ENCODE measurements around the gene INAFM2. TPM values are rescaled to one million over a fixed set of nuclear protein-coding genes. Genes with fewer than 3 reads are reported as not detected.
A peak's percentile ranks its signal among the peaks of the same experiment; 100 is the strongest.

The INAFM2 gene
- total RNA-seq = 10 to 100 TPM; 59.4 to 70.0 TPM
- 10 to 100 TPM; 26.0 to 53.6 TPM for polyA plus RNA-seq
- long read RNA-seq, donor 1, transcript INAFM2-202 (1 exons, 3,052 nt) = major isoform, 27 of 28 reads
- long read RNA-seq, donor 1, partial matches to known transcripts = 0 of 28 reads
- long read RNA-seq, donor 1, other reads (novel, unspliced or antisense) = 0 of 28 reads
- long read RNA-seq, donor 2, transcript INAFM2-202 (1 exons, 3,052 nt) = major isoform, 81 of 81 reads
- long read RNA-seq, donor 2, partial matches to known transcripts = 0 of 81 reads
- long read RNA-seq, donor 2, other reads (novel, unspliced or antisense) = 0 of 81 reads

DNA sequence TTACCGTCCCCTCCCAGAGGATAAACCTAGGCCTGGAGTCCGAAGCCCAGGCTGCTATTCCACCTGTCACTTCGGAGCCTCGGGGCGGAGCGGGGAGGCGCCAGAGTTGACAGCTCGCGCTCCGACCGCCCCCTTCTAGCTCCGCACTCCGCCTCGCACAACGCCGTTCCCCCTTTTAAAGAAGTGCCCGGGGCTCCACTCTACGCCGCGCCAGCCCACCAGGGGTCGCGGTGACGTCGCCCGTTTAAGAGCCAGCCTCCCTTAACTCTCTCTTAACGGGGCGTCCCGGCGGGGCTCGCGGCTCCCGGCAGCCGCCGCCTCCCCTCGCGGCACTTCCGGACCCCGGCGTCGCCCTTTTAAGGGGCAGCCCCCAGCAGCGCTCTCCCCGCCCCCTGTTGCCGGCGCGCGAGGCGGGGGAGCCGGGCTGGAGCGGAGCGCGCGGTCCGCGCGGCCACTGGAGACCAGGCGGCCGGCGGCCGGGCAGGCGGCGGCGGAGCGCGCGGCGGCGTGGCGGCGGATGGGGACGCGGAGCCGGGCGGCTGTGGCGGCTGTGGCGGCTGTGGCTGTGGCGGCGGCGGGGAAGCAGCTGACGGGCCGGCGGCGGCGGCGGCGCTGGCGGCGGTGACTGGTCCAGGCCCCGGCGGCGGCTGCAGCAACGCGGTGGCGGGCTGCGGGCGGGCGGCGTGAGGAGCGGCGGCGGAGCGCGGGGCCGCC lies at the start of gene INAFM2:
TSS of gene INAFM2 (plus strand) at position 454 of the 714 bp plus-strand sequence. CDS start 364 bp downstream, outside the sequence.
- no peaks in the 10 kb centered on the region for H3K9me3 ChIP-seq (ENCODE audit: control insufficient read depth, low read length)
- peak within 1 kb of the TSS; percentile 91 to 95 for H3K27ac ChIP-seq (ENCODE audit: low read depth in 1 of 2, low read length in 2 of 2)
- no peaks in the 10 kb centered on the region for H3K36me3 ChIP-seq (ENCODE audit: control insufficient read depth in 1 of 2, insufficient read depth in 2 of 2, low read length in 1 of 2)
- 0% methylated on average over 50 to 103 of the region's 103 CpGs for WGBS, 2 donors
- peak; percentile 92 for ATAC-seq (ENCODE audit: low FRiP score)
- peaks cover 0 to 5% of the 10 kb centered on the region in 2 donors for H3K4me1 ChIP-seq (ENCODE audit: control insufficient read depth in 1 of 2, insufficient read depth in 2 of 2, low read length in 2 of 2)
- H3K27me3 ChIP-seq (ENCODE audit: control insufficient read depth in 1 of 2, insufficient read depth in 2 of 2, low read length in 1 of 2) = no peaks in the 10 kb centered on the region
- peak; percentile 96 to 97 for DNase-seq
- intact Hi-C loops (cut with DNase I) = loop anchor here (2.0 to 5.0 kb wide), 4 partner anchors 15 to 99 kb away; partner anchors contain the start of gene CCDC9B (in 1 of the 2)
- H3K4me3 ChIP-seq (ENCODE audit: low read length in 2 of 2) = peak within 1 kb of the TSS; percentile 96 to 97

DNA sequence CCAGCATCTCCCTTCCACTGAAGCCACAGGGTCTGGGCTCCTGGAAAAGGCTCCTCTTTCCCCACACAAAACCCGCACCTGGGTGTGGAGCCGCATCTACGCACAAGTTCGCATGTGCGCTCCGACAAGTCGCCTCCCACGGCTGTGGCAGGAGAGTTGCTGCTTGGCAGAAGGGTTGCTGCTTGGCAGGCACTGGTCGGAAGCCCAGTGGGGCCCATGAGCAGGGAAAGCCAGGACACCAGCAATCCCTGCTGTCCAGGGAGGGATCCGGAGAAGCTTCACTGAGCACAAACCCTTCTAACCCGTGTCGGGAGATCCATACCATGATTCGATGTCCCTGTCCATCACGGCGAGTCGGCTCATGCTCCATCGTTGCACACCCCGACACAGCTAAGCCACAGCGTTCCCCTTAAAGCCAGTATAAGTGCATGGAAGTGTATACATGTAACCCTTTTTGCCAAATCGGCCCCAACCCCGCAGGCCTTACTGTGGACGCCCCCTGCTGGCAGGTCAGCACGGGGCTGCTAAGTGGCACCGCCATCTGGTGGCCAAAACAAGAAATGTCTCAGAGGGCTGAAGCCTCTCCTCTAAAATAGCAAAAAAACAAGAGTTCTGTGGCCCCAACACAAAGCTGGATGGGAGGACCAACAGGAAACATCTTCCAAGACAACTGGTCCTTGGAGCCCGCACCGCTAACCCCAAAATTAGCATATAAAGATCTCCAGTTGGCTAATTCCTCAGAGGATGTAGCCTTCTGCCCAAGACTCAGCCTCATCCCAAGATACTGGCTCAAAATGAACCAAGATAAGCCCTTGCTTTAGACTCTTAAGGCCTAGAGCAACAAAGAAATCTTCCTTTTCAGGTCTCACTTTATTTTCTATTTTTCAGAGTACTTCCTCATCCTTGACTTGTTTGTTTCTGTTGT lies 48.9 kb upstream of the INAFM2 start:
- 58 to 62% methylated on average over 26 of the region's 26 CpGs for WGBS, 2 donors
- ATAC-seq (ENCODE audit: low FRiP score) (peak; percentile 78), DNase-seq (peak; percentile 88 to 92)
- intact Hi-C loops (cut with DNase I) = loop anchor here (1.0 to 5.0 kb wide), 7 partner anchors 35 to 230 kb away; partner anchors contain the start of genes CCDC9B (in 1 of the 2) and PAK6 (in 1 of the 2)
- H3K27ac ChIP-seq (ENCODE audit: low read depth in 1 of 2, low read length in 2 of 2) = no peak overlapping the region
- H3K36me3 ChIP-seq (ENCODE audit: control insufficient read depth in 1 of 2, insufficient read depth in 2 of 2, low read length in 1 of 2) = no peaks in the 10 kb centered on the region
- no peaks in the 10 kb centered on the region for H3K27me3 ChIP-seq (ENCODE audit: control insufficient read depth in 1 of 2, insufficient read depth in 2 of 2, low read length in 1 of 2)
- no peak overlapping the region for H3K4me3 ChIP-seq (ENCODE audit: low read length in 2 of 2)
- no peaks in the 10 kb centered on the region for H3K9me3 ChIP-seq (ENCODE audit: control insufficient read depth, low read length)
- no peaks in the 10 kb centered on the region for H3K4me1 ChIP-seq (ENCODE audit: control insufficient read depth in 1 of 2, insufficient read depth in 2 of 2, low read length in 2 of 2)

DNA sequence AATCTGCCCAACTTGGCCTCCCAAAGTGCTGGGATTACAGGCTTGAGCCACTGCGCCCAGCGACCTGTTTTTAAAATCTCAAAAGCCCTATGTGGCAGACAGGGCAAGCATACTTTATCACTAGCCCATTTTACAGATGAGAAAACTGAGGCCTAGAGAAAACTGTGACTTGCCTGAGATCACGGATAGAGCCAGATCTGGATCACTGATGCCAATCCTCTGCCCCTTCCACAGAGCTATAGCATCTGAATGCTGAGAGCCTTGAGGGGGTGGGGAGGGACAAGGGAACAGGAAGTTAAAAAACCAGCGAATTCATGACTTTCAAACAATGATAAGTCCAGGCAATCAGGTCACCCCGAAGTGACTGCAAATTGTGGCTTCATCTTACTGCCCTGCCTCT lies 48.0 kb upstream of the INAFM2 start:
- H3K36me3 ChIP-seq (ENCODE audit: control insufficient read depth in 1 of 2, insufficient read depth in 2 of 2, low read length in 1 of 2) = no peaks in the 10 kb centered on the region
- DNase-seq = no peak
- H3K27me3 ChIP-seq (ENCODE audit: control insufficient read depth in 1 of 2, insufficient read depth in 2 of 2, low read length in 1 of 2) = no peaks in the 10 kb centered on the region
- no peaks in the 10 kb centered on the region for H3K4me1 ChIP-seq (ENCODE audit: control insufficient read depth in 1 of 2, insufficient read depth in 2 of 2, low read length in 2 of 2)
- intact Hi-C loops (cut with DNase I) = loop anchor here (2.0 to 5.0 kb wide), 5 partner anchors 59 to 231 kb away; partner anchors contain the start of gene CCDC9B (in 1 of the 2)
- WGBS, 2 donors = 82 to 83% methylated on average over 5 of the region's 5 CpGs
- H3K4me3 ChIP-seq (ENCODE audit: low read length in 2 of 2) = no peak overlapping the region
- no peak for ATAC-seq (ENCODE audit: low FRiP score)
- no peak overlapping the region for H3K27ac ChIP-seq (ENCODE audit: low read depth in 1 of 2, low read length in 2 of 2)
- no peaks in the 10 kb centered on the region for H3K9me3 ChIP-seq (ENCODE audit: control insufficient read depth, low read length)

DNA sequence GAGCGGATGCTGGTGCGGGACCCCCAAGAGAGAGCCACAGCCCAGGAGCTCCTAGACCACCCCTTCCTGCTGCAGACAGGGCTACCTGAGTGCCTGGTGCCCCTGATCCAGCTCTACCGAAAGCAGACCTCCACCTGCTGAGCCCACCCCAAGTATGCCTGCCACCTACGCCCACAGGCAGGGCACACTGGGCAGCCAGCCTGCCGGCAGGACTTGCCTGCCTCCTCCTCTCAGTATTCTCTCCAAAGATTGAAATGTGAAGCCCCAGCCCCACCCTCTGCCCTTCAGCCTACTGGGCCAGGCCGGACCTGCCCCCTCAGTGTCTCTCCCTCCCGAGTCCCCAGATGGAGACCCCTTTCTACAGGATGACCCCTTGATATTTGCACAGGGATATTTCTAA lies 47.5 kb upstream of the INAFM2 start:
- Histone ChIP-seq H3K4me3 (ENCODE audit: low read length in 2 of 2) (no peak overlapping the region), H3K27me3 (ENCODE audit: control insufficient read depth in 1 of 2, insufficient read depth in 2 of 2, low read length in 1 of 2) (no peaks in the 10 kb centered on the region), H3K27ac (ENCODE audit: low read depth in 1 of 2, low read length in 2 of 2) (no peak overlapping the region), H3K4me1 (ENCODE audit: control insufficient read depth in 1 of 2, insufficient read depth in 2 of 2, low read length in 2 of 2) (no peaks in the 10 kb centered on the region), H3K9me3 (ENCODE audit: control insufficient read depth, low read length) (no peaks in the 10 kb centered on the region), H3K36me3 (ENCODE audit: control insufficient read depth in 1 of 2, insufficient read depth in 2 of 2, low read length in 1 of 2) (no peaks in the 10 kb centered on the region)
- ATAC-seq (ENCODE audit: low FRiP score) = no peak
- intact Hi-C loops (cut with DNase I) = loop anchor here (2.0 to 5.0 kb wide), 5 partner anchors 59 to 231 kb away; partner anchors contain the start of gene CCDC9B (in 1 of the 2)
- no peak for DNase-seq
- WGBS, 2 donors = 92 to 95% methylated on average over 7 of the region's 7 CpGs

DNA sequence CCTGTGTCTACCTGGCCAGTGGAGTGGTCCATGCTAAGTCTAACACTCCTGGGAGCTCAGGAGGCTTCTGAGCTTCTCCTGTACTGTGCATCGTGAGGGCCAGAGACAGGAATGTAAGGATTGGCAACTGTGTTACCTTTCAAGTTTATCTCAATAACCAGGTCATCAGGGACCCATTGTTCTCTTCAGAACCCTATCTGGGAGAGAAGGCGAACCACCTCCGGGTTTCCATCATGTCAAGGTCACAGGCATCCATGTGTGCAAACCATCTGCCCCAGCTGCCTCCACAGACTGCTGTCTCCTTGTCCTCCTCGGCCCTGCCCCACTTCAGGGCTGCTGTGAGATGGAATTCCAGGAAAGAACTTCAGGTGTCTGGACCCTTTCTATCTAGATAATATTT lies 46.6 kb upstream of the INAFM2 start:
- 87 to 95% methylated on average over 4 of the region's 4 CpGs for WGBS, 2 donors
- intact Hi-C loops (cut with DNase I) = loop anchor here (5.0 kb wide), 2 partner anchors 65 to 90 kb away; partner anchors contain the start of gene CCDC9B (in 1 of the 2)
- Histone ChIP-seq H3K9me3 (ENCODE audit: control insufficient read depth, low read length) (no peaks in the 10 kb centered on the region), H3K27me3 (ENCODE audit: control insufficient read depth in 1 of 2, insufficient read depth in 2 of 2, low read length in 1 of 2) (no peaks in the 10 kb centered on the region), H3K36me3 (ENCODE audit: control insufficient read depth in 1 of 2, insufficient read depth in 2 of 2, low read length in 1 of 2) (no peaks in the 10 kb centered on the region), H3K4me3 (ENCODE audit: low read length in 2 of 2) (no peak overlapping the region), H3K4me1 (ENCODE audit: control insufficient read depth in 1 of 2, insufficient read depth in 2 of 2, low read length in 2 of 2) (no peaks in the 10 kb centered on the region), H3K27ac (ENCODE audit: low read depth in 1 of 2, low read length in 2 of 2) (no peak overlapping the region)
- DNase-seq (no peak), ATAC-seq (ENCODE audit: low FRiP score) (no peak)

DNA sequence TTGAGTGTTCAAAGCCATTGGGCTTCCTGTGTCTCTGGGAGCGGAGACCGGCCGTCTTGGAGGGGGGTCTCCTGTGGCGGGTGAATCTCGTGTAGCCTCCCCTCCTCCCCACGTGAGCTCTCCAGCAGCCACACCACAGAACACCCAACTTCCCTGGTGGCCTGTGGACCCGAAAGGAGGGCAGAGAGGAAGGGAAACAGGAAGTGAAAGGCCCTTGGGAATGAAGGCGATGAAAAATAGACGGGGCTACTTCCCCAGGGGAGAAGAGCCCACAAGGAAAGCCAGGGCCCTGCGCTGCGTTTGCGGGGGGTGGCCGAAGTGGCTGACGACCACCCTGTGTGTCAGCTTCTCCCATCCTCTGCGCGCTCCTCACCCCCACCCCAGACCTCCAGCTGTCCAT lies 46.0 kb upstream of the INAFM2 start:
- Histone ChIP-seq H3K27me3 (ENCODE audit: control insufficient read depth in 1 of 2, insufficient read depth in 2 of 2, low read length in 1 of 2) (no peaks in the 10 kb centered on the region), H3K36me3 (ENCODE audit: control insufficient read depth in 1 of 2, insufficient read depth in 2 of 2, low read length in 1 of 2) (no peaks in the 10 kb centered on the region), H3K9me3 (ENCODE audit: control insufficient read depth, low read length) (no peaks in the 10 kb centered on the region), H3K27ac (ENCODE audit: low read depth in 1 of 2, low read length in 2 of 2) (no peak overlapping the region), H3K4me1 (ENCODE audit: control insufficient read depth in 1 of 2, insufficient read depth in 2 of 2, low read length in 2 of 2) (no peaks in the 10 kb centered on the region), H3K4me3 (ENCODE audit: low read length in 2 of 2) (no peak overlapping the region)
- peak in 1 of 2 donors; percentile 62 for DNase-seq
- no peak for ATAC-seq (ENCODE audit: low FRiP score)
- 48 to 54% methylated on average over 12 to 16 of the region's 16 CpGs for WGBS, 2 donors
- intact Hi-C loops (cut with DNase I) = loop anchor here (5.0 kb wide), 2 partner anchors 65 to 90 kb away; partner anchors contain the start of gene CCDC9B (in 1 of the 2)

DNA sequence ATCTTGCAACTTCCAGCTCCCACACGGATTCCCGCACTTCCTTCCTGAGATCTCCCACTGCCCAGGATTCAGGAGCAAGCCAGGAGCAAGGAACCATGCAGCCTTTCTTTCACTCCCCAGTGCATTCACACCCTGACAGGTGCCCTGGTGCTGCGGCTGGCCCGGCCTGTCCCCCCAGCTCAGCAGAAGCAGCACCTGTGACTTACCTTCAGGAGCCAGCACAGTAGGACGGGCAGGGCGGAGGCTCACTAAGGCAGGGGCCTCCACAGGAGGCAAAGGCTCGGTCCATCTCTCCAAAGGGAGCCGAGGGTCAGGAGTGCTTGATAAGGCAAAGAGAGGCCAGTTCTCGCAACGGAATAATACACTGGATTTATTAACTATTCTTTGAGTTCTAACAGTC lies 45.5 kb upstream of the INAFM2 start:
- 71 to 78% methylated on average over 9 to 10 of the region's 10 CpGs for WGBS, 2 donors
- no peak for ATAC-seq (ENCODE audit: low FRiP score)
- Histone ChIP-seq H3K4me1 (ENCODE audit: control insufficient read depth in 1 of 2, insufficient read depth in 2 of 2, low read length in 2 of 2) (no peaks in the 10 kb centered on the region), H3K9me3 (ENCODE audit: control insufficient read depth, low read length) (no peaks in the 10 kb centered on the region), H3K27me3 (ENCODE audit: control insufficient read depth in 1 of 2, insufficient read depth in 2 of 2, low read length in 1 of 2) (no peaks in the 10 kb centered on the region), H3K4me3 (ENCODE audit: low read length in 2 of 2) (no peak overlapping the region), H3K27ac (ENCODE audit: low read depth in 1 of 2, low read length in 2 of 2) (no peak overlapping the region), H3K36me3 (ENCODE audit: control insufficient read depth in 1 of 2, insufficient read depth in 2 of 2, low read length in 1 of 2) (no peaks in the 10 kb centered on the region)
- no peak for DNase-seq
- intact Hi-C loops (cut with DNase I) = loop anchor here (5.0 kb wide), 2 partner anchors 64 to 89 kb away; partner anchors contain the start of gene CCDC9B (in 1 of the 2)

All from aorta (tissue), 5 donors.